IMR-90 (cell line): Measurements from ENCODE around the gene PADI1. TPM values are rescaled to one million over a fixed set of nuclear protein-coding genes. Genes with fewer than 3 reads are reported as not detected.

Experiments
- ATAC-seq: fragments of 200-7000 bp; cut with Tn5 transposase; 2 replicates; pipeline ENCODE4 v1.9.1; 2020; ENCODE audit warnings: low read depth, mild to moderate bottlenecking, moderate library complexity
- BruUV-seq: library from RNA; stranded (reverse); fragments of 400-500 nt; replicated peaks from 2 replicates; lab custom pipeline; 2021; lab: Mats Ljungman, UMichigan
- CTCF ChIA-PET: fragments of 300-600 bp; formaldehyde crosslinking; extraction: SDS; loops from one replicate; lab custom pipeline; 2021; ENCODE audit warnings: antibody characterized with exemption; lab: Yijun Ruan, JAX
- POLR2A ChIA-PET: fragments of 300-600 bp; sonication (Branson Sonifier 250); formaldehyde crosslinking; loops from one replicate; lab custom pipeline; 2022; ENCODE audit warnings: antibody characterized with exemption; ENCODE audit not compliant: unreplicated experiment; lab: Charles Lee
- DNase-seq: peaks from one replicate; pipeline ENCODE4 v3.0.0; 2013
- H2AFZ ChIP-seq: replicated peaks from 2 replicates; pipeline ENCODE3; 2013; ENCODE audit warnings: low read length, mild to moderate bottlenecking; ENCODE audit not compliant: poor library complexity
- H2AK5ac ChIP-seq: 2 replicates; pipeline ENCODE4 v1.6.1; 2013; ENCODE audit warnings: low read depth, low read length, inconsistent platforms
- H2AK9ac ChIP-seq: replicated peaks from 2 replicates; pipeline ENCODE3; 2013; ENCODE audit warnings: mild to moderate bottlenecking, low read depth, low read length, moderate library complexity; ENCODE audit not compliant: poor library complexity
- H2BK120ac ChIP-seq: 2 replicates; pipeline ENCODE4 v1.6.1; 2013; ENCODE audit warnings: low read depth, low read length, inconsistent platforms
- H2BK15ac ChIP-seq: 3 replicates; pipeline ENCODE4 v1.6.1; 2013; ENCODE audit warnings: low read depth, low read length, inconsistent platforms
- H2BK20ac ChIP-seq: 2 replicates; pipeline ENCODE4 v1.6.1; 2013; ENCODE audit warnings: low read depth, mild to moderate bottlenecking, inconsistent platforms, low read length, moderate library complexity
- H2BK5ac ChIP-seq: 2 replicates; pipeline ENCODE4 v1.6.1; 2013; ENCODE audit warnings: mild to moderate bottlenecking, low read depth, low read length, inconsistent platforms; ENCODE audit not compliant: poor library complexity, severe bottlenecking
- H3K14ac ChIP-seq: replicated peaks from 2 replicates; pipeline ENCODE4 v1.6.1; 2013; ENCODE audit warnings: low read depth, low read length, inconsistent platforms
- H3K18ac ChIP-seq: 2 replicates; pipeline ENCODE4 v1.6.1; 2013; ENCODE audit warnings: low read depth, low read length, control low read depth
- H3K23ac ChIP-seq: 2 replicates; pipeline ENCODE4 v1.6.1; 2013; ENCODE audit warnings: low read depth, low read length, inconsistent platforms
- H3K27ac ChIP-seq: 2 replicates; pipeline ENCODE4 v1.5.1; 2013; ENCODE audit warnings: mild to moderate bottlenecking, control low read depth, low read length; ENCODE audit not compliant: insufficient read depth
- H3K27me3 ChIP-seq: 2 replicates; pipeline ENCODE4 v1.6.1; 2013; ENCODE audit warnings: low read length; ENCODE audit not compliant: control insufficient read depth, insufficient read depth
- H3K36me3 ChIP-seq: 2 replicates; pipeline ENCODE4 v1.6.1; 2013; ENCODE audit warnings: low read length, mixed read lengths; ENCODE audit not compliant: control insufficient read depth, insufficient read depth
- H3K4ac ChIP-seq: 2 replicates; pipeline ENCODE4 v1.6.1; 2013; ENCODE audit warnings: low read depth, low read length, inconsistent platforms
- H3K4me1 ChIP-seq: 2 replicates; pipeline ENCODE4 v1.6.1; 2013; ENCODE audit warnings: low read length, mixed read lengths; ENCODE audit not compliant: control insufficient read depth, insufficient read depth
- H3K4me2 ChIP-seq: 2 replicates; pipeline ENCODE4 v1.6.1; 2013; ENCODE audit warnings: low read depth, mild to moderate bottlenecking, control low read depth, low read length, moderate library complexity
- H3K4me3 ChIP-seq: 2 replicates; pipeline ENCODE4 v1.5.1; 2013; ENCODE audit warnings: low read depth, mild to moderate bottlenecking, control low read depth, low read length, moderate library complexity; ENCODE audit not compliant: insufficient read depth
- H3K56ac ChIP-seq: 2 replicates; pipeline ENCODE4 v1.6.1; 2013; ENCODE audit warnings: low read length, inconsistent platforms; ENCODE audit not compliant: insufficient read depth; ENCODE audit errors: extremely low read depth
- H3K79me1 ChIP-seq, 2 experiments: 2 replicates each; pipeline ENCODE4 v1.6.1; 2013; ENCODE audit warnings: low read length in 2 of 2, inconsistent platforms in 1 of 2, low read depth in 1 of 2
- H3K9ac ChIP-seq: 2 replicates; pipeline ENCODE4 v1.6.1; 2013; ENCODE audit warnings: low read depth, low read length, control low read depth
- H3K9me1 ChIP-seq: 2 replicates; pipeline ENCODE4 v1.6.1; 2013; ENCODE audit warnings: low read length, inconsistent platforms; ENCODE audit not compliant: insufficient read depth
- H3K9me3 ChIP-seq: 2 replicates; pipeline ENCODE4 v1.6.1; 2013; ENCODE audit warnings: low read length; ENCODE audit not compliant: control insufficient read depth, insufficient read depth
- H4K20me1 ChIP-seq: 2 replicates; pipeline ENCODE4 v1.6.1; 2013; ENCODE audit warnings: low read length, inconsistent platforms; ENCODE audit not compliant: insufficient read depth
- H4K5ac ChIP-seq: 2 replicates; pipeline ENCODE4 v1.6.1; 2013; ENCODE audit warnings: mild to moderate bottlenecking, low read depth, low read length, control low read depth
- H4K8ac ChIP-seq, 2 experiments: 2 replicates each; pipeline ENCODE4 v1.6.1; 2013; ENCODE audit warnings: low read depth in 2 of 2, low read length in 2 of 2, control low read depth in 1 of 2, inconsistent platforms in 1 of 2
- H4K91ac ChIP-seq: 2 replicates; pipeline ENCODE4 v1.6.1; 2013; ENCODE audit warnings: low read depth, low read length, inconsistent platforms; ENCODE audit not compliant: insufficient read depth
- CEBPB ChIP-seq: IDR thresholded peaks from 2 replicates; pipeline ENCODE4 v1.6.1; 2012; ENCODE audit warnings: low read depth, low read length, improper control_type of control experiment
- CHD1 ChIP-seq: IDR thresholded peaks from 2 replicates; pipeline ENCODE4 v1.6.1; 2012; ENCODE audit warnings: low read depth, low read length, improper control_type of control experiment
- FOS ChIP-seq: fragments of 150-350 bp; IDR thresholded peaks from 2 replicates; pipeline ENCODE4 v1.6.1; 2016; ENCODE audit warnings: low read depth, low read length
- MAFK ChIP-seq: IDR thresholded peaks from 2 replicates; pipeline ENCODE4 v1.6.1; 2012; ENCODE audit warnings: low read depth, low read length, improper control_type of control experiment
- MAZ ChIP-seq: IDR thresholded peaks from 2 replicates; pipeline ENCODE4 v1.6.1; 2012; ENCODE audit warnings: low read depth, mild to moderate bottlenecking, low read length, improper control_type of control experiment, moderate library complexity, borderline replicate concordance
- MXI1 ChIP-seq: IDR thresholded peaks from 2 replicates; pipeline ENCODE4 v1.6.1; 2012; ENCODE audit warnings: low read depth, mild to moderate bottlenecking, low read length, moderate library complexity, borderline replicate concordance
- NFE2L2 ChIP-seq: fragments of 150-350 bp; IDR thresholded peaks from 2 replicates; pipeline ENCODE4 v1.6.1; 2016; ENCODE audit warnings: low read depth, mild to moderate bottlenecking, low read length
- POLR2A ChIP-seq: IDR thresholded peaks from 2 replicates; pipeline ENCODE4 v1.6.1; 2012; ENCODE audit warnings: mild to moderate bottlenecking, low read depth, low read length
- RAD21 ChIP-seq: IDR thresholded peaks from 2 replicates; pipeline ENCODE4 v1.6.1; 2012; ENCODE audit warnings: low read length, improper control_type of control experiment
- RCOR1 ChIP-seq: IDR thresholded peaks from 2 replicates; pipeline ENCODE4 v1.6.1; 2012; ENCODE audit warnings: mild to moderate bottlenecking, low read length, improper control_type of control experiment; ENCODE audit not compliant: insufficient replicate concordance
- RFX5 ChIP-seq: IDR thresholded peaks from 2 replicates; pipeline ENCODE4 v1.8.0; 2012; ENCODE audit warnings: low read depth, mild to moderate bottlenecking, low read length, moderate library complexity
- SMC3 ChIP-seq: fragments of 150-350 bp; IDR thresholded peaks from 2 replicates; pipeline ENCODE4 v1.6.1; 2016; ENCODE audit warnings: low read depth, mild to moderate bottlenecking, antibody characterized with exemption, low read length, moderate library complexity
- WGBS, 2 experiments: methylation state at CpG; one replicate each; pipeline versions ENCODE4 v1.1.5 to v1.1.7; 2013; ENCODE audit warnings: missing lambda C conversion rate in 2 of 2; ENCODE audit not compliant: insufficient read length in 1 of 2; ENCODE audit errors: extremely low coverage in 2 of 2; 5-methylcytosine and 5-hydroxymethylcytosine counted together
- dilution Hi-C: fragments of 300-500 bp; cut with HindIII; formaldehyde crosslinking; loops from one replicate; pipeline ENCODE4 v1.14.3; 2018; ENCODE audit warnings: low sequenced_read_pairs; ENCODE audit not compliant: unreplicated experiment
- in situ Hi-C: fragments of 300-500 bp; cut with MboI; formaldehyde crosslinking; loops from 3 replicates; pipeline ENCODE4 v1.14.3; 2019; ENCODE audit warnings: low sequenced_read_pairs, inconsistent platforms, mixed read lengths
- intact Hi-C: fragments of 100-400 bp; cut with micrococcal nuclease; formaldehyde crosslinking; loops from 2 replicates; pipeline ENCODE4 v1.10.0; 2022
- polyA plus RNA-seq, 3 experiments: library from polyadenylated mRNA; depleted of rRNA; stranded (reverse); fragments of >200 nt; gene quantifications; 2 replicates each; pipeline ENCODE4 v1.2.3, GENCODE V29; 2012; ENCODE audit warnings: low replicate concordance in 1 of 3
- total RNA-seq: library from RNA; depleted of rRNA; stranded (reverse); fragments of >200 nt; gene quantifications from 2 replicates; pipeline ENCODE4 v1.2.3, GENCODE V29; 2012
- TF ChIP-seq, protein P1 (sequence below): fragments of 150-350 bp; IDR thresholded peaks from 2 replicates; pipeline ENCODE4 v1.6.1; 2016; ENCODE audit warnings: low read depth, mild to moderate bottlenecking, low read length, moderate library complexity, borderline replicate concordance
- TF ChIP-seq, protein P2 (sequence below): fragments of 150-350 bp; IDR thresholded peaks from 2 replicates; pipeline ENCODE4 v1.6.1; 2017; ENCODE audit warnings: mild to moderate bottlenecking, antibody characterized with exemption, low read length, low read depth

The PADI1 gene
- total and polyA plus RNA-seq, 2 of the 4 experiments (the other 2 are of a cell fraction): 0.17 TPM; not detected in 1

DNA sequence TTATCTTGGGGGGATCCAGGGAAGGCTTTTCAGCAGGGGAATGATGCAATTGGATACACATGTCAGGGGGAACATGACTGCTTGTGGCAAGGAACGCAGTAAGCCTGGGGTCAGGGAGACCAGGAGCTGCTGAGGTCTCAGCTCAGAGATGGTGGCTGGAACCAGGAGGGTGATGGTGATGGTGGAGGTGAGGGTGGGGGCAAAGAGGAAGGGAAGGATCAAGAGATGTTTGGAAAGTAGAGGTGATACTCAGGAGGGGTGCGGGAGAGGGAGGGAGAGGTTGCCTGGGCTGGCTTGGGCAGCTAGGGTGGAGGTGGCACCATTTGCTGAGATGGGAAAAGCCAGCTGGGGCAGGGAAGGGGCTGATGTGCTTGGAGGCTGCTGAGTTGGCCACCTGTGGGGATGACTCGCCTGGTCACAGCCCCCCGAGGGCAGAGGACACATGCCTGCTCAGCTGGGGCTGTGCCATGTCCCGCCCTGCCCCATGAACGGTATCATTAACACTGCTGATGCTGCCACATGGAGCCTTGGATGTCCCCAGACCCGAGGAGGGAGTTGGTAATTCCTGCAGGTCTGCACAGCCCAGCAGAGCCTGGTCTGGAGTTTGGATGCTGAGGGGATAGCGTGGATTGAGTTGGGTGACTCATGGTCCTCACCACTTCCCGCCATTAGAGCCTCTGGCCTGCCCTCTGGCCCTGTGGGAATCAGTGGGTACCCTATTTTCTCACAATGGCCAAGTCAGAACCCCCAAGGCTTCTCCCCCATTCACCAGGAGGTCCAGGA lies 6.3 kb upstream of the PADI1 start:
- Histone ChIP-seq H2AFZ (peak overlapping the region; percentile 27), H2BK120ac (0 out of 2 replicates have a peak overlapping the region, but pooled peaks have one; percentile 44), H3K36me3 (no peaks in the 10 kb centered on the region), H3K9me1 (peaks cover 7% of the 10 kb centered on the region), H3K23ac (no peak overlapping the region), H3K27me3 (peaks cover 2% of the 10 kb centered on the region; the same call in 1 of the 2 replicates), H3K4me3 (no peak overlapping the region), H3K27ac (no peak overlapping the region), H3K4me1 (peaks cover 5% of the 10 kb centered on the region), H3K56ac (no peak overlapping the region), H3K4ac (peak overlapping the region; percentile 63; the same call in 1 of the 2 replicates), H3K14ac (peak overlapping the region; percentile 52; the same call in 1 of the 2 replicates), H3K9me3 (no peaks in the 10 kb centered on the region), H4K8ac (no peak overlapping the region), H2BK5ac (no peak overlapping the region), H3K79me1 (no peaks in the 10 kb centered on the region), H4K5ac (no peak overlapping the region), H2BK20ac (peak overlapping the region; percentile 30), H4K91ac (no peak overlapping the region), H3K18ac (no peak overlapping the region), H2AK9ac (peak overlapping the region; percentile 58), H4K20me1 (no peaks in the 10 kb centered on the region), H2BK15ac (peak overlapping the region; percentile 63; the same call in 1 of the 3 replicates), H2AK5ac (peak overlapping the region; percentile 35; the same call in 1 of the 2 replicates), H3K9ac (no peak overlapping the region), H3K4me2 (no peak overlapping the region)
- DNase-seq (no peak), ATAC-seq (no peak)
- TF ChIP-seq MAZ (no peak), RCOR1 (no peak), CEBPB (no peak), MAFK (no peak), POLR2A (no peak), FOS (no peak), RFX5 (no peak), RAD21 (no peak), CHD1 (no peak), MXI1 (no peak), NFE2L2 (no peak), SMC3 (no peak)
- TF ChIP-seq, protein P1, sequence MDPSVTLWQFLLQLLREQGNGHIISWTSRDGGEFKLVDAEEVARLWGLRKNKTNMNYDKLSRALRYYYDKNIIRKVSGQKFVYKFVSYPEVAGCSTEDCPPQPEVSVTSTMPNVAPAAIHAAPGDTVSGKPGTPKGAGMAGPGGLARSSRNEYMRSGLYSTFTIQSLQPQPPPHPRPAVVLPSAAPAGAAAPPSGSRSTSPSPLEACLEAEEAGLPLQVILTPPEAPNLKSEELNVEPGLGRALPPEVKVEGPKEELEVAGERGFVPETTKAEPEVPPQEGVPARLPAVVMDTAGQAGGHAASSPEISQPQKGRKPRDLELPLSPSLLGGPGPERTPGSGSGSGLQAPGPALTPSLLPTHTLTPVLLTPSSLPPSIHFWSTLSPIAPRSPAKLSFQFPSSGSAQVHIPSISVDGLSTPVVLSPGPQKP: no peak
- TF ChIP-seq, protein P2, sequence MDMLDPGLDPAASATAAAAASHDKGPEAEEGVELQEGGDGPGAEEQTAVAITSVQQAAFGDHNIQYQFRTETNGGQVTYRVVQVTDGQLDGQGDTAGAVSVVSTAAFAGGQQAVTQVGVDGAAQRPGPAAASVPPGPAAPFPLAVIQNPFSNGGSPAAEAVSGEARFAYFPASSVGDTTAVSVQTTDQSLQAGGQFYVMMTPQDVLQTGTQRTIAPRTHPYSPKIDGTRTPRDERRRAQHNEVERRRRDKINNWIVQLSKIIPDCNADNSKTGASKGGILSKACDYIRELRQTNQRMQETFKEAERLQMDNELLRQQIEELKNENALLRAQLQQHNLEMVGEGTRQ: no peak
- in situ Hi-C loops: no loop called here
- CTCF ChIA-PET: no interaction called here
- 71% methylated on average over 4 of the region's 9 CpGs; no CpG with 5 or more reads in 1 of the 2 experiments for WGBS, 2 experiments
- intact Hi-C loops: no loop called here
- dilution Hi-C loops: no loop called here
- BruUV-seq: no TSS peak
- POLR2A ChIA-PET: no interaction called here
